ENCODE data around the gene MMAB.

- TF ChIP-seq POLR2AphosphoS5 (IDR thresholded peaks at IDR 0.05): no peak
- TF ChIP-seq, protein P1, sequence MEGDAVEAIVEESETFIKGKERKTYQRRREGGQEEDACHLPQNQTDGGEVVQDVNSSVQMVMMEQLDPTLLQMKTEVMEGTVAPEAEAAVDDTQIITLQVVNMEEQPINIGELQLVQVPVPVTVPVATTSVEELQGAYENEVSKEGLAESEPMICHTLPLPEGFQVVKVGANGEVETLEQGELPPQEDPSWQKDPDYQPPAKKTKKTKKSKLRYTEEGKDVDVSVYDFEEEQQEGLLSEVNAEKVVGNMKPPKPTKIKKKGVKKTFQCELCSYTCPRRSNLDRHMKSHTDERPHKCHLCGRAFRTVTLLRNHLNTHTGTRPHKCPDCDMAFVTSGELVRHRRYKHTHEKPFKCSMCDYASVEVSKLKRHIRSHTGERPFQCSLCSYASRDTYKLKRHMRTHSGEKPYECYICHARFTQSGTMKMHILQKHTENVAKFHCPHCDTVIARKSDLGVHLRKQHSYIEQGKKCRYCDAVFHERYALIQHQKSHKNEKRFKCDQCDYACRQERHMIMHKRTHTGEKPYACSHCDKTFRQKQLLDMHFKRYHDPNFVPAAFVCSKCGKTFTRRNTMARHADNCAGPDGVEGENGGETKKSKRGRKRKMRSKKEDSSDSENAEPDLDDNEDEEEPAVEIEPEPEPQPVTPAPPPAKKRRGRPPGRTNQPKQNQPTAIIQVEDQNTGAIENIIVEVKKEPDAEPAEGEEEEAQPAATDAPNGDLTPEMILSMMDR (IDR thresholded peaks at IDR 0.05): no peak
Measured at GRCh38 chr12:109617491-109617890, 44.2 kb upstream of the MMAB start.

Data from esophagus muscularis mucosa (tissue), 3 donors.